Coronary artery (tissue), 2 donors: Measurements from ENCODE around the gene HBB.

Source experiments
- DNase-seq: peaks from one replicate; pipeline ENCODE4 v3.0.0-alpha.2; 2017; ENCODE audit warnings: low spot score
- H3K27ac ChIP-seq, 2 donors: fragments of 200-600 bp; sonication (generic); one replicate each; pipeline ENCODE4 v1.5.1; 2016 to 2019
- H3K4me3 ChIP-seq: fragments of 200-600 bp; sonication (generic); 2 replicates; pipeline ENCODE4 v1.5.1; 2016; ENCODE audit warnings: mild to moderate bottlenecking, moderate library complexity
- TF ChIP-seq, protein P1 (sequence below): fragments of 200-600 bp; sonication (generic); IDR thresholded peaks from one replicate; pipeline ENCODE4 v1.5.1; 2019; ENCODE audit warnings: antibody characterized with exemption

The HBB gene

GRCh38 chr11:5239046-5239445, 12.2 kb upstream of the HBB start:
- Histone ChIP-seq H3K4me3 (no peak overlapping the region), H3K27ac (no peak overlapping the region)
- no peak for DNase-seq
- TF ChIP-seq, protein P1, sequence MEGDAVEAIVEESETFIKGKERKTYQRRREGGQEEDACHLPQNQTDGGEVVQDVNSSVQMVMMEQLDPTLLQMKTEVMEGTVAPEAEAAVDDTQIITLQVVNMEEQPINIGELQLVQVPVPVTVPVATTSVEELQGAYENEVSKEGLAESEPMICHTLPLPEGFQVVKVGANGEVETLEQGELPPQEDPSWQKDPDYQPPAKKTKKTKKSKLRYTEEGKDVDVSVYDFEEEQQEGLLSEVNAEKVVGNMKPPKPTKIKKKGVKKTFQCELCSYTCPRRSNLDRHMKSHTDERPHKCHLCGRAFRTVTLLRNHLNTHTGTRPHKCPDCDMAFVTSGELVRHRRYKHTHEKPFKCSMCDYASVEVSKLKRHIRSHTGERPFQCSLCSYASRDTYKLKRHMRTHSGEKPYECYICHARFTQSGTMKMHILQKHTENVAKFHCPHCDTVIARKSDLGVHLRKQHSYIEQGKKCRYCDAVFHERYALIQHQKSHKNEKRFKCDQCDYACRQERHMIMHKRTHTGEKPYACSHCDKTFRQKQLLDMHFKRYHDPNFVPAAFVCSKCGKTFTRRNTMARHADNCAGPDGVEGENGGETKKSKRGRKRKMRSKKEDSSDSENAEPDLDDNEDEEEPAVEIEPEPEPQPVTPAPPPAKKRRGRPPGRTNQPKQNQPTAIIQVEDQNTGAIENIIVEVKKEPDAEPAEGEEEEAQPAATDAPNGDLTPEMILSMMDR = no peak

DNA sequence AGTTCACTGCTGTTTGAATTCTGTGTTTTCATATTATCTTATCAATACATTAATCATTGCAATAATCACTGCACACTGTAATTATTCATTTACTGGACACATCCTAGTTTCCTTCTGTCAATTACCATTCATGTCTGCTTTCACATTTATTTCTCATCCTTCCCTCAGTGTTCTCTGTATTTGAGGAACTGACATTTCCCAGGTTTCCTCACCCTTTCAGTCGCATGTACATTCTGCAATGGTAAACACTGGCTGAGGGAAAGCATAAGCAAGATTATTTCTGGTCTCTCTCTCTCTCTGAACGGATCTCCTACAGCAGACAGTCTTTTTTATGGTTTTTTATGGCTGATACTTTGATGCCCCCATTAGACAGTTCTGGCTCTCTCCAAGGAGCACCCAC, 11.6 kb upstream of the HBB start:
- no peak overlapping the region for H3K4me3 ChIP-seq
- no peak overlapping the region for H3K27ac ChIP-seq
- TF ChIP-seq, protein P1 = no peak
- no peak for DNase-seq

DNA sequence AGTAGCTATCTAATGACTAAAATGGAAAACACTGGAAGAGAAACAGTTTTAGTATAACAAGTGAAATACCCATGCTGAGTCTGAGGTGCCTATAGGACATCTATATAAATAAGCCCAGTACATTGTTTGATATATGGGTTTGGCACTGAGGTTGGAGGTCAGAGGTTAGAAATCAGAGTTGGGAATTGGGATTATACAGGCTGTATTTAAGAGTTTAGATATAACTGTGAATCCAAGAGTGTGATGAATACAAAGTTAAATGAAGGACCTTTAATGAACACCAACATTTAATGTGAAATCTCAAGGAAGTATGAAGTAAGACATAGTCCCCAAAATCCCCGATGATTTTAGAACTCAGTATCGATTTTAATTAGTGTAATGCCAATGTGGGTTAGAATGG, 10.5 kb upstream of the HBB start:
- no peak for DNase-seq
- Histone ChIP-seq H3K4me3 (no peak overlapping the region), H3K27ac (no peak overlapping the region)
- TF ChIP-seq, protein P1 = no peak

- H3K4me3 ChIP-seq = no peak overlapping the region
- DNase-seq = no peak
- TF ChIP-seq, protein P1 = no peak
- H3K27ac ChIP-seq = no peak overlapping the region
Observed at GRCh38 chr11:5235364-5236095, 8.7 kb upstream of the HBB start.

- no peak for DNase-seq
- no peak within 1 kb of the TSS for H3K27ac ChIP-seq
- TF ChIP-seq, protein P1 = no peak
- H3K4me3 ChIP-seq = no peak within 1 kb of the TSS
Observed at GRCh38 chr11:5234381-5234834, 7.5 kb upstream of the HBB start, which contains the start of gene HBD. HBD (minus strand) TSS chr11:5234483; CDS start chr11:5234433, 50 bp downstream.

DNA sequence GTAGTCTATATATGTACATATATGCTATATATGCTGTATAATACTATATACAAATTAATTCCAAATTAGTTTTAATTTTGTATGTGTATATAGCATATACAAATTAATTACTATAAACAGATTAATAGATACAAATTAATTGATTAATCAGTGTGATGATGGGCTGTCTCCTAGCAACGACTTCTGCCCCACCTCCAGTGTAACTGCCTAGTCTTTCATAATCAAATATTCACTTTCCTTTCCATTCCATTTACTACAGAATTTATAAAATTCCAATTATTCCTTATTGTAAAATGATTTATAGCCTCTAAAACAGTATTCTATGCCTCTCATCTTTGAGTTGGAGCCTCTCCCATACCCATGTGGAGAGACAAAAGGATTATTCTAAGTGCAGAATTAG, 6.4 kb upstream of the HBB start:
- Histone ChIP-seq H3K4me3 (no peak overlapping the region), H3K27ac (no peak overlapping the region)
- TF ChIP-seq, protein P1 = no peak
- DNase-seq = no peak

DNA sequence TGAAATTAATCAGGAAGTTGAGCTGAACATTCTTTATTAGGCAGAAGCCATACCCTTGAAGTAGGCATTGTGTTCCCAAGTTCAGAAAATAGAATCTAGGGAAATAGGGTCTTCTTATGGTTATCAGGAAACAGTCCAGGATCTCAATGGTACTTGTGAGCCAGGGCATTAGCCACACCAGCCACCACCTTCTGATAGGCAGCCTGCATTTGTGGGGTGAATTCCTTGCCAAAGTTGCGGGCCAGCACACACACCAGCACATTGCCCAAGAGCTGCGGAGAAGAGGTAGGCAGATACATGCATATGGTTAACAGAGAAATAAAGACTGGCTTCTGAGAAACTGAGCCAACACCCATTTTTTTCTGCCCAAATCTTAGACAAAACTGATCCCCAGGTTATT, 6.0 kb upstream of the HBB start:
- H3K27ac ChIP-seq = no peak overlapping the region
- TF ChIP-seq, protein P1 = no peak
- H3K4me3 ChIP-seq = no peak overlapping the region
- DNase-seq = no peak
